NCI-H460 (cell line): ENCODE measurements around the gene ZBTB38. TPM values are rescaled to one million over a fixed set of nuclear protein-coding genes. Genes with fewer than 3 reads are reported as not detected.

Experiments used
- total RNA-seq: library from RNA; depleted of rRNA; stranded (reverse); fragments of >200 nt; shearing (Covaris generic); gene quantifications from 2 replicates; pipeline ENCODE4 v1.2.3, GENCODE V29; 2014; rRNA removed

ZBTB38 gene
- total RNA-seq, 1 experiment from 2014 or later = 300 TPM

Other genes starting within 250 kb of the ZBTB38 start
- 5.1 and 5.8 TPM in 2 replicates for gene PXYLP1, start 136.7 kb upstream of the ZBTB38 start, total RNA-seq
- gene RASA2, start 118.5 kb downstream of the ZBTB38 start, total RNA-seq = 13.4 and 13.6 TPM in 2 replicates